ENCODE data around the gene USP46.
A peak's percentile ranks its signal among the peaks of the same experiment; 100 is the strongest.

USP46 gene

GRCh38 chr4:52568351-52568750, 90.8 kb downstream of the USP46 start:
- DNase-seq, result no peak

DNA sequence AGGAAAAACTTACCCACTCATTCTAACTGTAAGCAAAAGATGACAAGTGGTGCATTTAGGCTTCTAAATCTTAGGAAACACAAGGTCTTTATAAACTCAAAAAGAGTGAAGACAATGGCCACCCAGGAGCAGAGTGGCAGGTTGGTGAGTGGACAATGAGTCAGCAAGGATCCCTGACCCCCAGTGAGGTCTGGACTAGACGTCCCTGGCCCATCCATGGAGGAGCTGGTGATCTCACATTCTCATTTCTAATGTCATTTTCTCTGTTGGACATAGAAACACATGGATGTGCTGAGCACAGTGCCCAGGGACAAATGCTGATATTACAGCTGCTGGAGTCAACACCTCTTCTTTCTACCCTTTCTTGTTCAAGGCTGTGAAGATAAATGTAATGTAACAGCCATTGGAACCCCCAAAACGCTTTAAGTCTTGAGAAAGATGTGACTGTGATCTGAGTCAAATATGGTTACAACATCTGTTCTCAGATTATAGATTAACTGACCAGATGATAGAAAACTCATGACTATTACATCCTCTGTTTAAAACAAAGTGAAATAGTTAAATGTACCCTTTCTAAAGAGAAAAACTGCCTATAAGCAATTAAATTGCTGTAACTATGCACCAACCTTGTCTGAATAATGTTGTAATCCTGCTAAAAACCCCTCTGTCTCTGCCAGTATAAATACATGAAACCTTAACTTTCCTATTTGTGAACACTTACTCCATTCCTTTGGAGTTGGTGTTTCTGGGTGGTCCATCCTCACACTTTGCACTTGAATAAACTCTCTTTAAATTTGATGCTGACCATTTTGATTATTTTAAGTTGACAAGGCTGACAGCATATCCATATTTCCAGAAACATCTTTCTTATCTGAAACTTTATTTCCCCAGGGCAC, 92.7 kb downstream of the USP46 start:
- DNase-seq, result no peak

- DNase-seq, result no peak
Measured at GRCh38 chr4:52560844-52561280, 98.2 kb downstream of the USP46 start.

- DNase-seq, result no peak
Measured at GRCh38 chr4:52555356-52555716, 103.8 kb downstream of the USP46 start.

GRCh38 chr4:52554612-52555355, 104.3 kb downstream of the USP46 start:
- DNase-seq, result no peak

GRCh38 chr4:52552778-52553177, 106.3 kb downstream of the USP46 start:
- no peak for DNase-seq

- no peak for DNase-seq
Measured at GRCh38 chr4:52551487-52551886, 107.6 kb downstream of the USP46 start.

DNA sequence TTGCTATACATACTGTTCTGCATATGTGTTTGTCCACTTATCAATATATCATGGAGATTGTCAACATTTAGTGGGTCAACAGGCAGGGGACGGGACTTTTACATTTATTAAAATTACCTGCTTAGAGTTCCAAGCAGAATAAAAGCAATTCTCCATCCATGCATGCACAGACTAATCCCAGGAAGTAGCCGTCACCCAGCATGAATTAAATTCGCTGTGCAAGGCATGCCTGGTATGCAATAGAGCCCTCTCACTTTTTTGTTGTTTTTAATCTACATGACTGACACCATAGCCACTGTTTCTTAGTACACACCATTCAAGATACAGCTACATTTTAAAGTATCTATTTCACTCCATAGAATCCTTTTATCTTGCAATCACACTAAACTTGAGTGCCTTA, 108.9 kb downstream of the USP46 start:
- no peak for DNase-seq

DNA sequence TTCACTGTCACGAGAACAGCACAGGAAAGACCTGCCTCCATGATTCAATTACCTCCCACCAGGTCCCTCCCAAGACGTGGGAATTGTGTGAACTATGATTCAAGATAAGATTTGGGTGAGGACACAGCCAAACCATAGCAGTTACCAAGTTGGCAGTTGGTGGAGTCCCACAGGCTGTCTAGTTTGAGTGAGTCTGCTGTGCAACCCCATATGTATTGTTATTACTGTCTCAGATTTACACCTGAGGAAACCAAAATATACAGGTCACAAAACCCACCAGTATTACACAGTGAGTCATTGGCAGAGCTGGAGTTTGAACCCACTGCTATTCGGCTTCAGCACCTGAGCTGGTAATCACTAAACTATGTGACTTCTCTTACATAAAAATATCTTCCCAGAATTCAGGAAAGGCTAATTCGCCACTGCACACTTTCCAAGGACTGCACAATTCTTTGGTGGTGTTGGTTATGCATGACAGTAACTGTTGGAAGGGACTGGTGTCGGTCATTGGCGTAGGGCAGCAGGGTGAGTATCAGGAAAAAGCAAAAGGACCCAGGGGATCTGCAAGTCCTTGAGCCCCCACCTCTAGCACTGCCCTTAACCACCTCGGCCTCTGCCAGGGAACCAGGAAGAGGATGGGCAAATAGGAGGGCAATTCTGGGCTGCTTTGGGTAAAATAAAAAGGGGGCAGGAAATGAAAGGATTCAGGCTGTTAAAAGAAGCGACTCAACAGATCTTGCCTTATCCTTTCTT, 110.1 kb downstream of the USP46 start:
- no peak for DNase-seq

DNA sequence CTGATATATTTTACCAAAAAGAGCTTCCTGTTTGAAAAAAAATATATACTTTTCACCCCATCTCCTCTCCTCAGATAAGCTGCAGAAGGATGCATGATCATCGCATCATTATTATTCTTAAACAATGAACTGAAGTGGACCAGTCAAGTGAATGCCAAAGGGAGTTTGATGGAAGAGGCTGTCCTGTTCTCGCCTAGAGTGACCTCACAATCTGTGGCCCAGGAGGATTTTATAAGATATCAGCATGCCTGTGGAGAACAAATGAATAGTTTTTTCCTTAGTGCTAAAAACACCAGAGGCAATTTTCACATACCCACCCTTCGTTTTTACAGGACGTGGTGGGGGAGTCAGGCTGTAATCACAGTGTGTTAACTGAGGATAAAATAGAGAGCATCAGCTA, 112.7 kb downstream of the USP46 start:
- no peak for DNase-seq

GRCh38 chr4:52545099-52546069, 113.7 kb downstream of the USP46 start:
- DNase-seq, result peak; percentile 37

All from central memory CD4-positive, alpha-beta T cell (primary cell).